GM23248 (cell line): Measurements from ENCODE around the gene RYR3.

Source experiments
- EZH2 ChIP-seq: fragments of 200-600 bp; sonication (generic); IDR thresholded peaks from 2 replicates; pipeline ENCODE4 v1.6.1; 2018; ENCODE audit warnings: antibody characterized with exemption, mild to moderate bottlenecking; ENCODE audit not compliant: insufficient read depth, poor library complexity, severe bottlenecking
- EZH2phosphoT487 ChIP-seq: fragments of 200-600 bp; sonication (generic); IDR thresholded peaks from 2 replicates; pipeline ENCODE4 v1.6.1; 2018; ENCODE audit warnings: antibody characterized with exemption, moderate library complexity, mild to moderate bottlenecking, low read depth; ENCODE audit not compliant: insufficient read depth

DNA sequence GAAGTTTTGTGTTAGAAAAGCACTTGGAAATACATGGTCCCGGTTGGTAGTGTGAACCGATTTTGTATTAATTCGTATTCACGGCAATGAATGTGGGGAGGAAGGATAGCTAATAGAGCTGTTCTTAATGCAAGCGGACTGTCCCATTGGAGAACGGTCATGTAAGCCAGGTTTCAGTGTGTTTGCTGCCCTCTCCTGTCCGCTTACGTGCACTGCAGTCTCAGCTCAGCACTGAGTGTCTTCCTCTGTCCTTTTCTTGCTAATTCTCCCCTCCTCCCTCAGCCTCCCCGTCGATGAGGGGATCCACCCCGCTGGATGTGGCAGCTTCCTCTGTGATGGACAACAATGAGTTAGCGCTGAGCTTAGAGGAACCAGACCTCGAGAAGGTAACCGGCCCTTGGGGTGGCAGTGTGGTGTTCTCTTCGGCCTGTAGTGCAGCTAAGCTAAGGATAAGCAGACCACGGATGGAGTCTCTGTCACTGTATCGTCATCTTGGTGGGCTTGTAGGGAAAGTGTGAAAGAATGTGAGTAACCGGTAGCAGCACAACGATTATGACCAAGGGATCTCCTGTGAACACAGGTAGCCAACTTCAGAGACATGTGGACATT is 390.0 kb downstream of the RYR3 start:
- no peak for TF ChIP-seq EZH2
- TF ChIP-seq EZH2phosphoT487: no peak
